Astrocyte (in vitro differentiated cells and primary cell): ENCODE results near the gene HBZ. TPM values are rescaled to one million over a fixed set of nuclear protein-coding genes. Genes with fewer than 3 reads are reported as not detected.
"Not testable (repeated sequence)": the region's sequence is repeated elsewhere in the genome, so short reads cannot be mapped to it uniquely, and the experiment has no call there.

Source experiments
- DNase-seq: peaks from one replicate; pipeline ENCODE4 v3.0.0-alpha.2; 2010; ENCODE audit warnings: low read depth
- FAIRE-seq: peaks from 2 replicates; lab custom pipeline; 2011; peaks lifted over from hg19 to GRCh38; lab: Jason Lieb, UNC
- H2AFZ ChIP-seq: 2 replicates; pipeline ENCODE4 v1.6.0; 2012; ENCODE audit warnings: low read depth, low read length, inconsistent platforms
- H3K27ac ChIP-seq: 2 replicates; pipeline ENCODE4 v1.5.1; 2011; ENCODE audit warnings: low read depth, low read length, inconsistent platforms
- H3K27me3 ChIP-seq: 2 replicates; pipeline ENCODE4 v1.6.0; 2011; ENCODE audit warnings: low read length, inconsistent platforms; ENCODE audit not compliant: insufficient read depth
- H3K36me3 ChIP-seq: 2 replicates; pipeline ENCODE4 v1.5.1; 2011; ENCODE audit warnings: low read length, inconsistent platforms; ENCODE audit not compliant: insufficient read depth
- H3K4me1 ChIP-seq: 2 replicates; pipeline ENCODE4 v1.5.1; 2011; ENCODE audit warnings: low read length, inconsistent platforms; ENCODE audit not compliant: insufficient read depth
- H3K4me2 ChIP-seq: 2 replicates; pipeline ENCODE4 v1.6.0; 2012; ENCODE audit warnings: low read length, inconsistent platforms
- H3K4me3 ChIP-seq: 2 replicates; pipeline ENCODE4 v1.5.1; 2011; ENCODE audit warnings: low read depth, mild to moderate bottlenecking, low read length, inconsistent platforms; ENCODE audit not compliant: insufficient read depth
- H3K79me2 ChIP-seq: 2 replicates; pipeline ENCODE4 v1.6.0; 2012; ENCODE audit warnings: mild to moderate bottlenecking, low read length, inconsistent platforms; ENCODE audit not compliant: insufficient read depth
- H3K9ac ChIP-seq: 2 replicates; pipeline ENCODE4 v1.6.0; 2012; ENCODE audit warnings: mild to moderate bottlenecking, low read length, inconsistent platforms
- H3K9me3 ChIP-seq: 2 replicates; pipeline ENCODE4 v1.5.1; 2012; ENCODE audit warnings: low read depth, mild to moderate bottlenecking, low read length, inconsistent platforms; ENCODE audit not compliant: insufficient read depth
- H4K20me1 ChIP-seq: 2 replicates; pipeline ENCODE4 v1.6.0; 2012; ENCODE audit warnings: low read length, inconsistent platforms; ENCODE audit not compliant: insufficient read depth
- H3K27ac Mint-ChIP-seq: one replicate; pipeline ENCODE4 v1.8.0; 2021; ENCODE audit warnings: mild to moderate bottlenecking, mixed read lengths; ENCODE audit not compliant: unreplicated experiment
- H3K27me3 Mint-ChIP-seq: one replicate; pipeline ENCODE4 v1.8.0; 2021; ENCODE audit warnings: low read depth, mixed read lengths; ENCODE audit not compliant: unreplicated experiment
- H3K36me3 Mint-ChIP-seq: one replicate; pipeline ENCODE4 v1.8.0; 2021; ENCODE audit warnings: low read depth, mixed read lengths; ENCODE audit not compliant: unreplicated experiment
- H3K4me1 Mint-ChIP-seq: one replicate; pipeline ENCODE4 v1.8.0; 2021; ENCODE audit warnings: low read depth, mixed read lengths; ENCODE audit not compliant: unreplicated experiment
- H3K4me3 Mint-ChIP-seq: one replicate; pipeline ENCODE4 v1.8.0; 2021; ENCODE audit warnings: mild to moderate bottlenecking, moderate library complexity, mixed read lengths; ENCODE audit not compliant: unreplicated experiment
- H3K9me3 Mint-ChIP-seq: one replicate; pipeline ENCODE4 v1.8.0; 2021; ENCODE audit warnings: mild to moderate bottlenecking, mixed read lengths; ENCODE audit not compliant: unreplicated experiment
- total RNA-seq: library from RNA; stranded (reverse); gene quantifications from 2 replicates; pipeline ENCODE4 v1.2.1, GENCODE V29; 2021
- TF ChIP-seq, protein P1 (sequence below): IDR thresholded peaks from 2 replicates; pipeline ENCODE4 v1.5.1; 2011; ENCODE audit warnings: low read depth, mild to moderate bottlenecking, inconsistent platforms, low read length, moderate library complexity; ENCODE audit not compliant: insufficient read depth

The HBZ gene
- total RNA-seq, 1 donor from 2014 or later: not detected

DNA sequence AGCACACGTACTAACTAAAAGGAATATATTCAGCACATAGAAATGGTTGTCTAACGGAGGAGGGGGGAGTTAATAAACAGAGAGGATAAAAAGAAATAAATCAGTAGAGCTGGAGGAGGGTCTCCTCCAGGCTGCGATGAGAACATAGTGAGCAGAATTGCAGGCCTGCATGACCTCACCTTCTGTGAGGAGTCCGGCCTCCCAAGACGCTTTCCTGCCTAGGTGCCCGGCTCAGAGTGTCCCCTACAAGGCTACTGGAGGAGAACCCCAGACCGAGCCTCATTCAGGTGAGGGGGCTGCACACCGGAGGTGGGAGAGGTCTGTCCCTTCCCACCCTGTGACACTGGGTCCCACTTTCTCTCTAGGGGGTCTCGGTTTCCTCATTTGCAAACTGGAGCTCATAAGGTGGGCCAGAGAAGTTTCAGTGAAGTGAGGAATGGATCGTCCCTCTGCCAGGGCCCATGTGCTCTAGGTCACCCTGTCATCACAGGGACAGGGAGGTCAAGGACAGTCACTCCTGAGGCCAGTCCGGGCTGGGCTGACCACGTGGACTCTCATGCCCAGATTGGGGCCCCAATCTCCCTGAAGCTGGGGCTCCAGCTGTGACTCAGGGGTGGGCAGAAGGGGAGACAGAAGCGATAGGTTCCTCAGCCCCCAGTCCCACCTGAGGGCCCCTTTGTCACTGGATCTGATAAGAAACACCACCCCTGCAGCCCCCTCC is 10.0 kb downstream of the HBZ start:
- H3K36me3 ChIP-seq: no peaks in the 10 kb centered on the region
- H3K27me3 ChIP-seq: peaks cover 35% of the 10 kb centered on the region
- peaks cover 46% of the 10 kb centered on the region for H3K27me3 Mint-ChIP-seq
- DNase-seq (no peak), FAIRE-seq (no peak)
- no peak overlapping the region for H2AFZ ChIP-seq
- H3K27ac ChIP-seq: no peak overlapping the region
- peaks cover 2% of the 10 kb centered on the region for H3K9me3 ChIP-seq
- peaks cover 6% of the 10 kb centered on the region for H3K4me1 ChIP-seq
- H3K4me3 ChIP-seq: no peak overlapping the region
- no peak overlapping the region for H3K4me2 ChIP-seq
- peaks cover 7% of the 10 kb centered on the region for H3K9me3 Mint-ChIP-seq
- H3K79me2 ChIP-seq: no peaks in the 10 kb centered on the region
- no peak overlapping the region for H3K9ac ChIP-seq
- no peak overlapping the region for H3K27ac Mint-ChIP-seq
- TF ChIP-seq, protein P1, sequence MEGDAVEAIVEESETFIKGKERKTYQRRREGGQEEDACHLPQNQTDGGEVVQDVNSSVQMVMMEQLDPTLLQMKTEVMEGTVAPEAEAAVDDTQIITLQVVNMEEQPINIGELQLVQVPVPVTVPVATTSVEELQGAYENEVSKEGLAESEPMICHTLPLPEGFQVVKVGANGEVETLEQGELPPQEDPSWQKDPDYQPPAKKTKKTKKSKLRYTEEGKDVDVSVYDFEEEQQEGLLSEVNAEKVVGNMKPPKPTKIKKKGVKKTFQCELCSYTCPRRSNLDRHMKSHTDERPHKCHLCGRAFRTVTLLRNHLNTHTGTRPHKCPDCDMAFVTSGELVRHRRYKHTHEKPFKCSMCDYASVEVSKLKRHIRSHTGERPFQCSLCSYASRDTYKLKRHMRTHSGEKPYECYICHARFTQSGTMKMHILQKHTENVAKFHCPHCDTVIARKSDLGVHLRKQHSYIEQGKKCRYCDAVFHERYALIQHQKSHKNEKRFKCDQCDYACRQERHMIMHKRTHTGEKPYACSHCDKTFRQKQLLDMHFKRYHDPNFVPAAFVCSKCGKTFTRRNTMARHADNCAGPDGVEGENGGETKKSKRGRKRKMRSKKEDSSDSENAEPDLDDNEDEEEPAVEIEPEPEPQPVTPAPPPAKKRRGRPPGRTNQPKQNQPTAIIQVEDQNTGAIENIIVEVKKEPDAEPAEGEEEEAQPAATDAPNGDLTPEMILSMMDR: no peak
- no peak overlapping the region for H3K4me3 Mint-ChIP-seq
- no peaks in the 10 kb centered on the region for H3K4me1 Mint-ChIP-seq
- no peaks in the 10 kb centered on the region for H3K36me3 Mint-ChIP-seq
- no peaks in the 10 kb centered on the region for H4K20me1 ChIP-seq

DNA sequence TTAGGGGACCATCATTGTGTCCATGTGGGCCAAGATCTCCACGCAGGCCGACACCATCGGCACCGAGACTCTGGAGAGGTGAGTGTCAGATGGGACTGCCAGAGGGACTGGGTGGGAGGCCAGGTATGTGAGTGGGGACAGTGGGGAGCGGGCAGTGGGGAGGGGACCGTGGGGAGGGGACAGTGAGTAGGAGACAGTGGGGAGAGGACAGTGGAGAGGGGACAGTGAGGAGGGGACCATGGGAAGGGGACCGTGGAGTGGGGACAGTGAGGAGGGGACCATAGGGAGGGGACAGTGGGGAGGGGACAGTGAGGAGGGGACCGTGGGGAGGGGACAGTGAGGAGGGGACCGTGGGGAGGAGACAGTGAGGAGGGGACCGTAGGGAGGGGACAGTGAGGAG is 10.7 kb downstream of the HBZ start:
- H3K4me3 ChIP-seq, H3K36me3 ChIP-seq, H3K9ac ChIP-seq, H3K4me3 Mint-ChIP-seq, H3K36me3 Mint-ChIP-seq, H3K9me3 Mint-ChIP-seq, H3K4me1 Mint-ChIP-seq, H4K20me1 ChIP-seq, DNase-seq, H3K4me2 ChIP-seq, H3K27ac ChIP-seq, FAIRE-seq, H3K27ac Mint-ChIP-seq, H3K4me1 ChIP-seq, H2AFZ ChIP-seq, H3K79me2 ChIP-seq, H3K9me3 ChIP-seq: not testable (repeated sequence)
- peaks cover 37% of the 10 kb centered on the region for H3K27me3 ChIP-seq
- peaks cover 44% of the 10 kb centered on the region for H3K27me3 Mint-ChIP-seq

DNA sequence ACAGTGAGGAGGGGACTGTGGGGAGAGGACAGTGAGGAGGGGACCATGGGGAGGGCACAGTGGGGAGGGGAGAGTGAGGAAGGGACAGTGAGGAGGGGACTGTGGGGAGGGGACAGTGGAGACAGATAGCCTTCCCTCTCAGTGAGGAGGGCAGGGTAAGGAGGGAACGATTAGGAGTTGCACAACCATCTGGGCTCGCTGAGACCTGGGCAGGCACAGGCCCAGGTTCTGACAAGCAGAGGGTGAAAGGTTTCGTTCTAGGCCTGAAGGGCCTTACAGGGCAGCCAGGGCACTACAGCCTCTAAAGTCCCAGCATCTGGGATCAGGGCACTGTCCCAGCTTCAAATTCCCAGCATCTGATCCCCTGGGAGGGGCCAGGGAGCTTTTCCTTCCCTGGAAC is 11.3 kb downstream of the HBZ start:
- H3K4me2 ChIP-seq, H3K4me1 ChIP-seq, H3K4me1 Mint-ChIP-seq, DNase-seq, H3K9ac ChIP-seq, H3K36me3 ChIP-seq, H3K4me3 Mint-ChIP-seq, H4K20me1 ChIP-seq, H3K36me3 Mint-ChIP-seq, H3K27ac ChIP-seq, FAIRE-seq, H3K4me3 ChIP-seq, H3K9me3 Mint-ChIP-seq, H2AFZ ChIP-seq, H3K9me3 ChIP-seq, H3K79me2 ChIP-seq, H3K27ac Mint-ChIP-seq: not testable (repeated sequence)
- H3K27me3 Mint-ChIP-seq: peaks cover 46% of the 10 kb centered on the region
- peaks cover 37% of the 10 kb centered on the region for H3K27me3 ChIP-seq

DNA sequence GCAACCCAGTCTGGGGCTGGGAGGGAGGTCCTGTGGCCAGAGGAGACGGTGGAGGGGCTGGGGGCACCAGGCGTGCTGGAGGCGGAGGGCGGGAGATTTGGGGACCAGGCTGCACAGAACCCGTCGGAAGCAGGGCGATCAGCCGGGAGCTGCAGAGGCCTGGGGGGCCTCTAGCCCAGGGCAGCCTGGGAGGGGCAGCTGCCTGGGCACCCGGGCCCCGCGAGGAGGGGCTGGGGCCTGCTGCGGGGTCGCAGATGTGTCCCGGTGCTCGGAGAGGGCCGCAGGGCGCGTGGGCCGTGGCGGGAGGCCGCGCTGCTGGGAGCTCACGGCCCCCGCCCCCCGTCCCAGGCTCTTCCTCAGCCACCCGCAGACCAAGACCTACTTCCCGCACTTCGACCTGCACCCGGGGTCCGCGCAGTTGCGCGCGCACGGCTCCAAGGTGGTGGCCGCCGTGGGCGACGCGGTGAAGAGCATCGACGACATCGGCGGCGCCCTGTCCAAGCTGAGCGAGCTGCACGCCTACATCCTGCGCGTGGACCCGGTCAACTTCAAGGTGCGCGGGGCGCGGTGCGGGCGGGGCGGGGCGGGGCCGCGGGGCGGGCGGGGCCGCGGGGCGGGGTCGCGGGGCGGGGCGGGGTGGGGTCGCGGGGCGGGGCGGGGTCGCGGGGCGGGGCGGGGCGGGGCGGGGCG is 11.8 kb downstream of the HBZ start:
- H3K9me3 ChIP-seq, H4K20me1 ChIP-seq, H3K9ac ChIP-seq, H3K4me2 ChIP-seq, H3K79me2 ChIP-seq, H3K36me3 ChIP-seq, H3K9me3 Mint-ChIP-seq, DNase-seq, H3K4me3 Mint-ChIP-seq, H2AFZ ChIP-seq, FAIRE-seq, H3K27ac ChIP-seq, H3K27ac Mint-ChIP-seq, H3K4me3 ChIP-seq, H3K4me1 ChIP-seq, H3K4me1 Mint-ChIP-seq, H3K36me3 Mint-ChIP-seq: not testable (repeated sequence)
- H3K27me3 ChIP-seq: peaks cover 41% of the 10 kb centered on the region
- peaks cover 47% of the 10 kb centered on the region for H3K27me3 Mint-ChIP-seq
